ENCODE results near the gene FSTL4.
"Not testable (repeated sequence)": the region's sequence is repeated elsewhere in the genome, so short reads cannot be mapped to it uniquely, and the experiment has no call there.

Gene FSTL4

DNA sequence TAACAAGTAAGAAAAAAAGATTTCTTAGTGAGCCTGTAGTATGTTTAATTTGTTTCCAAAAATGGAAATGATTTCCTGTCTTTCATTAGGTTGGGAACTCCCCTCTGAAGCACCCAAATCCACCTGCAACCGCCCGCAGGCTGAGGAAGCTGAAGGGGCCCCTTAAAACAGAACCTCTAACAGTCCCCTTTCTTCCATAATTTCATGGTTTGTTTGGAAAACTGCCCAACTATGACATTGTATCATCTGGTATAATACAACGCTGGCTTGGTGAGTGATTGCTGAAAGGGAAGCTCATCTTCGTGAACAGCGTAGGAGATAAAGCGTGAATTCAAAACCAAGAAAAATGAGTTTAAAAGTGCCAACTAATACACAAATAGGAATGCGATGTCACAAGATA is 215.5 kb downstream of the FSTL4 start:
- H3K27ac Mint-ChIP-seq = no peak overlapping the region
- DNase-seq (no peak), ATAC-seq (replicated peaks) (no peak)
- H3K27me3 Mint-ChIP-seq = peaks cover 12 to 30% of the 10 kb centered on the region in 2 donors
- peaks cover 0 to 3% of the 10 kb centered on the region in 2 donors for H3K9me3 Mint-ChIP-seq
- peaks cover 0 to 12% of the 10 kb centered on the region in 2 donors for H3K4me1 Mint-ChIP-seq (ENCODE audit: low read depth in 2 of 2)
- no peaks in the 10 kb centered on the region for H3K36me3 Mint-ChIP-seq (ENCODE audit: insufficient read depth)
- no peak overlapping the region for H3K4me3 Mint-ChIP-seq

DNA sequence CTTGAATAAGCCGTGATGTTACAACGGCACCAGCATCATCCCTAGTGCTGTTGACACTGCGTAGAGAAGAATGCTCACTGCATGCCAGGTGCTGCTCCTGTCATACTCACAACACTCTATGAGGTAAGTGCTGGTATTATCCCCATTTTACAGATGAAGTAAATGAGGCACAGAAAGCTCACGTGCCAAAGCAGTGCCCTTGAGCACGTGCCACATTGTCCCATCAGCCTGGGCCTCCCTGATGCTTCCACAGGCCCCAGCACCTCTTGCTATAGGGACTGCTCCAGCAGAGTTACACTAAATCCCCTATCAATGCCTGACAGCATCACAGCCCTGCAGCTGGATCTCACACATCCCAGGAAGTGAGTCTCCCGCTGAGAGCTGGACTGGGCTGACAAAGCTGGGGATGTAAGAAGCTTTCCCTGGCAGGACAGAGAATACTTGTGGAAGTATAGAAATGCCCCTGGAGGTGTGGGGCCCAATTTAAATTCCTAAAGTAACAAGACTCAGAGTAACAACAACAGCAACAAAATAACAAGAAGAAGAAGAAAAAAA is 216.1 kb downstream of the FSTL4 start:
- no peak overlapping the region for H3K27ac Mint-ChIP-seq
- DNase-seq = no peak
- H3K4me1 Mint-ChIP-seq (ENCODE audit: low read depth in 2 of 2) = peaks cover 0 to 12% of the 10 kb centered on the region in 2 donors
- H3K27me3 Mint-ChIP-seq = peaks cover 17 to 29% of the 10 kb centered on the region in 2 donors
- no peak overlapping the region for H3K4me3 Mint-ChIP-seq
- no peak for ATAC-seq (replicated peaks)
- H3K36me3 Mint-ChIP-seq (ENCODE audit: insufficient read depth) = no peaks in the 10 kb centered on the region
- H3K9me3 Mint-ChIP-seq = peaks cover 0 to 3% of the 10 kb centered on the region in 2 donors

DNA sequence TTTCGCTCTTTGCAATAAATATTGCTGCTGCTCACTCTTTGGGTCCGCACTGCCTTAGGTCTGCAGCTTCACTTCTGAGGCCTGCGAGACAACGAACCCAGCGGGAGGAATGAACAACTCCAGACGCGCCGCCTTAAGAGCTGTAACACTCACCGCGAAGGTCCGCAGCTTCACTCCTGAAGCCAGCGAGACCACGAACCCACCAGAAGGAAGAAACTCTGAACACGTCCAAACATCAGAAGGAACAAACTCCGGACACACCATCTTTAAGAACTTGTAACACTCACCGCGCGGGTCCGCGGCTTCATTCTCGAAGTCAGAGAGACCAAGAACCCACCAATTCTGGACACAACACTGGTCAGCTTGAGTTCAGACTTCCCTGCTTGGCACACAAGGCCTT is 217.1 kb downstream of the FSTL4 start:
- ATAC-seq (replicated peaks); H3K36me3 Mint-ChIP-seq (ENCODE audit: insufficient read depth); H3K4me3 Mint-ChIP-seq; H3K9me3 Mint-ChIP-seq; DNase-seq: not testable (repeated sequence)
- H3K4me1 Mint-ChIP-seq (ENCODE audit: low read depth in 2 of 2) = peaks cover 0 to 12% of the 10 kb centered on the region in 2 donors
- H3K27me3 Mint-ChIP-seq = peaks cover 19 to 35% of the 10 kb centered on the region in 2 donors
- H3K27ac Mint-ChIP-seq = peak overlapping the region in 1 of 2 donors; percentile 4

DNA sequence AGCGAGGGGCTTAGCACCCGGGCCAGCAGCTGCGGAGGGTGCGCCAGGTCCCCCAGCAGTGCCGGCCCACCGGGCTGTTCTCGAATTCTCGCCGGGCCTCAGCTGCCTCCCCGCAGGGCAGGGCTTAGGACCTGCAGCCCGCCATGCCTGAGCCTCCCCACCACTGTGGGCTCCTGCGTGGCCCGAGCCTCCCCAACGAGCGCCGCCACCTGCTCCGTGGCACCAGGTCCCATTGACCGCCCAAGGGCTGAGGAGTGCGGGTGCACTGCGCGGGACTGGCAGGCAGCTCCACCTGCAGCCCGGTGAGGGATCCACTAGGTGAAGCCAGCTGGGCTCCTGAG is 217.9 kb downstream of the FSTL4 start:
- not testable (repeated sequence) for H3K4me3 Mint-ChIP-seq, H3K9me3 Mint-ChIP-seq

DNA sequence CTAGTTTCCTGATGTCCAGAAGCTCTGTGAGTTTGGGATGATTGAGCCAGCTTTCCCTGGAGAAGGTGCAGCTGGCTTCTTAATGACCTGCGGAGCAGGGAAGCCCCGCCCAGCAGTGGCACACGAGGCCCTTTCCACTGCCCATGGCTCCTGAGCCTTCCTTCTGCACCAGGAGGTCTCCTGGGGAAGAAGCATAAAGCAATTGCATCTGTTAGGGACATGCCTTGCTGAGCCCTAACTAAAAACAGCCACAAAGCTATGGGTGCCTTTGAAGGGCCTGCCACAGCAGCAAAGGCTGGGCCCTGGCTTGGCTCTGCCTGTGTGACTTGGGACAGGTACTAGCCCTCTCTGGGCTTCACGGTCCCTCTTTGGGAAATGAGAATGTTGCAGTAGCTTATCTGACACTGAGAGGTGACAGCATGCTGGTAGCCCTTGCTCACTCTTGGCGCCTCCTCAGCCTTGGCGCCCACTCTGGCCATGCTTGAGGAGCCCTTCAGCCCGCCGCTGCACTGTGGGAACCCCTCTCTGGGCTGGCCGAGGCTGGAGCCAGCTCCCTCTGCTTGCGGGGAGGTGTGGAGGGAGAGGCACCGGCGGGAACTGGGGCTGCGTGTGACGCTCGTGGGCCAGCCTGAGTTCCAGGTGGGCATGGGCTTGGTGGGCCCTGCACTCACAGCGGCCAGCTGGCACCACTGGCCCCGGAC is 218.4 kb downstream of the FSTL4 start:
- no peak for ATAC-seq (replicated peaks)
- Mint-ChIP-seq H3K36me3 (ENCODE audit: insufficient read depth) (no peaks in the 10 kb centered on the region), H3K4me1 (ENCODE audit: low read depth in 2 of 2) (peaks cover 0 to 6% of the 10 kb centered on the region in 2 donors), H3K9me3 (peaks cover 0 to 3% of the 10 kb centered on the region in 2 donors), H3K27me3 (peaks cover 32 to 40% of the 10 kb centered on the region in 2 donors), H3K4me3 (no peak overlapping the region), H3K27ac (no peak overlapping the region)
- no peak for DNase-seq

More for the DNA sequence above, 217.9 kb downstream of the FSTL4 start:
- not testable (repeated sequence) for ATAC-seq (replicated peaks); H3K4me1 Mint-ChIP-seq (ENCODE audit: low read depth in 2 of 2); DNase-seq; H3K27ac Mint-ChIP-seq; H3K36me3 Mint-ChIP-seq (ENCODE audit: insufficient read depth)
- H3K27me3 Mint-ChIP-seq = peaks cover 27 to 36% of the 10 kb centered on the region in 2 donors

DNA sequence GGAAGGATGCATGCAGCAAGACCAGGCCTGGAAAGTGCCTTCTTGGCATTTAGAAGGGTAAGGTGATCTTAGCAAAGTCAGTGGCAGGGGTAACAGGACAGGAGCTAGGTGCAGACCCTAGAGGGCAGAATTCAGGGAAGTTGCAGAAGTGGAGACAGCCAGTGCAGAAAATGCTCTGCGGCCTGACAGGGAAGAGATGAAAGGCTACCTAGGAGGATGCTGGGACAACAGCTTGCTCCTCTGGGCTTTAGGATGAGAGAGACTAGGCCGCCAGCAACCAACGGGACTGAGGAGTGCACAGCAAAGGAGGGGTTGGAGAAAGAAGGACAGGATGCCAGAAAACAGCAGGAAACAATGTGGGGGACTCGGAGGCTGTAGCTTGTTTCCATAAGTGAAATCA is 219.9 kb downstream of the FSTL4 start:
- DNase-seq = no peak
- Mint-ChIP-seq H3K36me3 (ENCODE audit: insufficient read depth) (no peaks in the 10 kb centered on the region), H3K4me1 (ENCODE audit: low read depth in 2 of 2) (no peaks in the 10 kb centered on the region)

DNA sequence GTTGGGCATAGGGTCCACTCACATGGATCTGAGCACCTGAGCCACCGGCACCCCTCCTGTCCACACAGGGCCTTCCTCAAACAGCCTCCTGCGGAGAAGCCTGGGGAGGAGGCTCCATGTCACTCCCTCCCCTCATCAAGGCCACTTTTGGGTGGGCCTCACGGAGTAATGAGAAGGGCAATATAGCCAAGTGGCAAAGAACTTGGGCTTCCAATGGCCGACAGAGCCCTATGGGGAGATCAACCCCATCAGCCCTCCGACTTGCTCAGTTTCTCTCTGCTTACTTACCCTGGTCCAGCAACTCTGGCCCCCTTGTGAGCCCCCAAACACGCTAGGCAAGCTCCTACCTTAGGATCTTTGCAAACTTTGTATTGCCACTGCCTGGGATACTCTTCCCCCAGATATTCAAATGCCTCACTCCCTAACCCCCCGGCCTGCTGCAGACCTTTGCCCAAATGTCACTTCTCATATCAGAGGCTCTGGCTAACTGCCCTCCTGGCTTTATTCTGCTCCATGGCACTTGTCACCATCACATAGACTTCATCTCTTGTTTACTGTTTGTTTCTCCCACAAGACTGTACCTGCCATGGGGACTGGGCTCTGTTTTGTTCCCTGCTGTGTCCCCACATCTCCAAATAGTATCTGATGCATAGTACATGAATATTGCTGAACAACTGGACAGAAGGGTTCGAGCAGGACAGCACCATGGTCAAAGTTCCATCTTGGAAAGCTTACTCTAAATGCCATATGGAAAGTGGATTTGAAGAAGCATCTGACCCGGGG is 220.8 kb downstream of the FSTL4 start:
- no peaks in the 10 kb centered on the region for H3K4me1 Mint-ChIP-seq (ENCODE audit: low read depth in 2 of 2)
- peaks cover 39 to 51% of the 10 kb centered on the region in 2 donors for H3K27me3 Mint-ChIP-seq
- H3K36me3 Mint-ChIP-seq (ENCODE audit: insufficient read depth) = no peaks in the 10 kb centered on the region
- H3K4me3 Mint-ChIP-seq = no peak overlapping the region
- DNase-seq (no peak), ATAC-seq (replicated peaks) (no peak)
- H3K9me3 Mint-ChIP-seq = peaks cover 0 to 3% of the 10 kb centered on the region in 2 donors
- H3K27ac Mint-ChIP-seq = no peak overlapping the region

More for the DNA sequence above, 219.9 kb downstream of the FSTL4 start:
- peaks cover 0 to 3% of the 10 kb centered on the region in 2 donors for H3K9me3 Mint-ChIP-seq
- ATAC-seq (replicated peaks) = no peak
- peaks cover 38 to 51% of the 10 kb centered on the region in 2 donors for H3K27me3 Mint-ChIP-seq
- H3K27ac Mint-ChIP-seq = no peak overlapping the region
- H3K4me3 Mint-ChIP-seq = no peak overlapping the region

DNA sequence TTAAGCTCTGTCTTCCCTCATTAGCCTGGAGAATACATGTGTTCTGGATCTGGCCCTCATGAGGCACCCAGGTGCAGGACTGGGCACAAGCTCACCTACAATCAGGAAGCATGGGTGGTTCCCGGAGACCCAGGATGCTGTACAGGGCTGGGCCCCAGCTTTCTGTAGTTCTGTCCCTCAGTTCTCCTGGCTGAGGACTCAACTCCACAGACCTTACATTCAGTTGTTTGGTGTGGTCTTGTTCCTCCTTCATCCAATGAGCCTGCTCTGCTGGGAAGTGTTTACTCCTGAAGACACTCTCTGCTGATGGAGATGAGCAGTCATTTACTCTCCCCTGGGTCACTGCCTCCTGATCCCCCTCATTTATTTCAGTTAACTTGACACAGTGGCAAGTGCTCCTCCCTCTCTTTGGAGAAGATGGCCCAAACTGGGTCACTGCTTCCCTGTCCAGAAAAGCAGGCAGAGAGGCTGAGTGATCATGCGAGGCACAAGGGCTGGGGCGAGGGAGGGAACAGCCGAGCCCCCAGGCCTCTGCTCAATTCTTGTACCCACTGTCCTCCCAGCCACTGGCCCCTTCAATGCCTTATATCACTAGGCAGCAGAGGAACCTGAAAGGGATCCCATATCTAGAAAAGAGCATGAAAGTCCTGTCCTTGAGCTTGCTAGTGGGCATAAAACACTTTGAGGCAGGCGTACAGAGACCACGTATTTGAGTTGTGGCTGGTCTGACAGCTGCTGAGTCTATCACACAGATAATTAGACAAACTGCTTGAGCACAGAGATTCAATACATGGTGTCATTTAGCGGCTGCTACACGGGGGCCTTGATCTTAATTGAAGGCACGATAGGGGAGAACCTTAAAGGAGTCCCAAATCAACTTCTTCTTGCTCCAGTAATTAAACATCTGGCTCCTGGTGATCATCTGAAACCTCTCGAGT is 221.7 kb downstream of the FSTL4 start:
- ATAC-seq (replicated peaks) = no peak
- H3K4me3 Mint-ChIP-seq = no peak overlapping the region
- peaks cover 47 to 54% of the 10 kb centered on the region in 2 donors for H3K27me3 Mint-ChIP-seq
- H3K9me3 Mint-ChIP-seq = peaks cover 0 to 2% of the 10 kb centered on the region in 2 donors
- H3K36me3 Mint-ChIP-seq (ENCODE audit: insufficient read depth) = no peaks in the 10 kb centered on the region
- no peak for DNase-seq
- H3K27ac Mint-ChIP-seq = no peak overlapping the region
- H3K4me1 Mint-ChIP-seq (ENCODE audit: low read depth in 2 of 2) = no peaks in the 10 kb centered on the region

DNA sequence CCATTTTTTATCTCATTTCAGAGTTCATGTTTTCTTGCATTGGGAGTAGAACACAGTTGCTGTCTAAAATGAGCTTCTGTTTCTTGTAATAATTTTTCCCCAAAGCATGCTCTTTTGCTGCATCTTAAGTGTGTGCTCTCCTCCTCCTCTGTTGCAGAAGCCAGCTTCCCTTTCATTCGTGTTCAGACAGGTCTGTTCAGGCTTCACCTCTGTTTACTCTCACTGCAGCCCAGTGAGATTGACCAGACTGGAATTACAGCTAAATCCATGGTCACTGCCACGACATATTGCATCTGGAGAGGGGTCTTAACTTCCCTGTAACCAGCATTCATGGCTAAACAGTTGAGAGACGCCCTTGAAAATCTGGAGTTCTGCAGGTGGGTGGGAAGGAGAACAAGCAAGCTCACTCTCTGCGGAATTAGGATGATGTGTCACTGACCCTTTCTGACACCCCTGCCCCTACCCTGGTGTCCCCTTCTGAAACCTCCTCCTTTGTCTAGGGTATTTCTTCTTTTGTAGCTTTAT is 223.2 kb downstream of the FSTL4 start:
- Mint-ChIP-seq H3K27ac (no peak overlapping the region), H3K4me1 (ENCODE audit: low read depth in 2 of 2) (no peaks in the 10 kb centered on the region), H3K9me3 (no peaks in the 10 kb centered on the region), H3K4me3 (no peak overlapping the region), H3K27me3 (peaks cover 58 to 63% of the 10 kb centered on the region in 2 donors), H3K36me3 (ENCODE audit: insufficient read depth) (no peaks in the 10 kb centered on the region)
- ATAC-seq (replicated peaks) = no peak
- no peak for DNase-seq

DNA sequence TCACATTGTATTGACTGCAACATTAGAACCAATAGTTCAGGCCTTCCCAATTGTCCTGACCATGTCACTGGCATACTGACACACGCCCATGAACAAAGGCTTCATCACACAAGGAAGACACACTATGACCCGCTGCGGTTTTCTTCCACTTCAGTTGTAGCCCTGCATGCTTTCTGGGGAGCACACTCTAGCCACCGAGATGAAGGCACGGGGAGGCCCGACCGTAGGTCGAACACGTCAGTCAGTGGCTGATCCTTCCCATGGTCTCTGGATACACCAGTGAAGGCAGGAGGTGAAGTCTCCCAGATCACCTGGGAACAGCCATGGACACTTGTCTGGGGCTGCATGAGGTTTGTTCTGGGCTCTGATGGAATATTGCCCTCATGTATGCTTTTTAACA is 224.7 kb downstream of the FSTL4 start:
- Mint-ChIP-seq H3K9me3 (no peaks in the 10 kb centered on the region), H3K27me3 (peaks cover 59 to 74% of the 10 kb centered on the region in 2 donors), H3K36me3 (ENCODE audit: insufficient read depth) (no peaks in the 10 kb centered on the region), H3K27ac (no peak overlapping the region), H3K4me1 (ENCODE audit: low read depth in 2 of 2) (no peaks in the 10 kb centered on the region), H3K4me3 (no peak overlapping the region)
- ATAC-seq (replicated peaks) (no peak), DNase-seq (no peak)

DNA sequence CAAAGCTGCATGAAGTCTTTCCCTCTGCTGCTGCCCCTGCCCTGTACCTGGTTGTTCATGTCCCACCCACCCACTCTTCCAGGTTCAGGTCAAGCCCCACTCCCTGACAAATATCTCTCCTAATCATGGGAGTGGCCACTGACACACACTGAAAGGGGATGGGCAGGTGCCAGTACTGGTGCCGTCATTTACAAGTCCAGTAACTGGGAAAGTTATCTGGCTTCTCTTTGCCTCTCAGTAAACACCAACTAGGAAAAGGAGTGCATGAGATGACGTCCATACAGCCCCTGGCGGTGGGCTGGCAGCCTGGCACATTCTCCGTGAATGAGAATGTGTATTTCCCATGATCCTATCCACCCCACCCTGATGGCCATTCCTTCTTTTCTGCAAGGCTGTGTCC is 225.2 kb downstream of the FSTL4 start:
- Mint-ChIP-seq H3K4me3 (no peak overlapping the region), H3K27me3 (peaks cover 54 to 74% of the 10 kb centered on the region in 2 donors), H3K27ac (no peak overlapping the region), H3K36me3 (ENCODE audit: insufficient read depth) (no peaks in the 10 kb centered on the region), H3K4me1 (ENCODE audit: low read depth in 2 of 2) (no peaks in the 10 kb centered on the region), H3K9me3 (no peaks in the 10 kb centered on the region)
- DNase-seq (no peak), ATAC-seq (replicated peaks) (no peak)

DNA sequence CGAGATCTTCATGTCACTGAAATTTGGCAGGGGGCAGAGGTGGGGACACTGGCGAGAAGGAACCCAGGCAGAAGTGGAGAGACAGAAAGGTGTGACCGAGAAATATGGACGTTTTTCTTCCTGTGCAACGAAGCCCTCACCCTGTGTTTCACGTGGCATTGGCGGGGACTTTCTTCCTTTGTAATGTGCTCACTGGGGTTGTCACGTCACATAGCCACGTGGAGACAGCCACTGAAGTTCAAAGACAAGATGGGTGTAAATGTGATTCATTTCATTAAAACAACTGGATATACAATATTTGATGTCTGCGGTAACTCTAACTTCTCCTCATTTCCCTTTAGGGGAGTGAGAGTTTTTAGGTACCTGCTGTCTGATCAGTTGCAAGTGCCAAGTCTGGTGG is 225.7 kb downstream of the FSTL4 start:
- no peak for DNase-seq
- no peaks in the 10 kb centered on the region for H3K9me3 Mint-ChIP-seq
- no peak for ATAC-seq (replicated peaks)
- peaks cover 49 to 73% of the 10 kb centered on the region in 2 donors for H3K27me3 Mint-ChIP-seq
- no peak overlapping the region for H3K27ac Mint-ChIP-seq
- H3K4me3 Mint-ChIP-seq = no peak overlapping the region
- no peaks in the 10 kb centered on the region for H3K36me3 Mint-ChIP-seq (ENCODE audit: insufficient read depth)
- H3K4me1 Mint-ChIP-seq (ENCODE audit: low read depth in 2 of 2) = no peaks in the 10 kb centered on the region

DNA sequence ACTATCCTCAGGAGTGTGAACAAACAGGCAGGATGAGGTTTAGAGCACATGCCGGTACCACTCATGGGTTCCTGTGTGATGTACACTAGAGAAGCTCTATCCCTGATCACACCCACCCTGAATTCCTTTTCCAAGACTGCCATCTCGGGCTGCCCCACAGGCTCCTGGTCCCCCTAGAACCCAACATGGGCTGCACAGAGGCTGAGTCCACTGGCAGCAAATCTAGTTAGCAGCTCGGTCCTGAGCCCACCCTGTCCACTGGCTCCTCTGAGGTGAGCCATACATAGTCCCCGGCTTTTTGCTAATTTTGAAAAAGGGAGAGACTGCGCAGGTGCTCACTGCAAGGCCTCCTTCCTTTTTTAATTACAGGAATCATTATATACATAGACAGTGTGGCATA is 227.0 kb downstream of the FSTL4 start:
- ATAC-seq (replicated peaks) (no peak), DNase-seq (no peak)
- Mint-ChIP-seq H3K4me3 (no peak overlapping the region), H3K4me1 (ENCODE audit: low read depth in 2 of 2) (no peaks in the 10 kb centered on the region), H3K27ac (no peak overlapping the region), H3K36me3 (ENCODE audit: insufficient read depth) (no peaks in the 10 kb centered on the region), H3K27me3 (peaks cover 41 to 68% of the 10 kb centered on the region in 2 donors), H3K9me3 (no peaks in the 10 kb centered on the region)
